MV-4-11 (cell line): Measurements from ENCODE around the gene RAPGEF4.
"Not testable (repeated sequence)": the region's sequence is repeated elsewhere in the genome, so short reads cannot be mapped to it uniquely, and the experiment has no call there.

ENCODE experiments used
- DNase-seq: peaks from one replicate; lab custom pipeline; 2025; lab: John Stamatoyannopoulos, UW

Gene RAPGEF4

DNA sequence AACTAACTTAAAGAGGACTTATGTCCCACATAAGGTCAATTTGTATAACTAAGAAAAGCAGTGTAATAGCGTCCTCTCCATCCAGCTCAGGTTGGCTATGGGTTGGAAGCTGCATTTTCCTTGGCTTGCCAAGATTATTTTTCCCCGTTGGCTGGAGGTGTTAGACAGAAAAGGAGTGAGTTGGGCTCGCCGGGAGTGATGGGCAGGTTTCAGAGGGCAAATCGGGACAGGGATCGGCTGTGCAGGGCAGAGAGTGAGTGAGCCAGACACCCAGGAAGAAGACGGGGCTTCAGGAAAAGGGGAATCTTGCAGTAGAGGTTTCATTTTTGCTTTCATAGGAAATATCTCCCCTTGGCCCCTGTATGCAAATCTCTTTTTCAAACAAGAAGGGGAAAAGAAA, 298.5 kb downstream of the RAPGEF4 start:
- no peak for DNase-seq

- DNase-seq, result no peak
Measured at GRCh38 chr2:173037245-173038120, 301.8 kb downstream of the RAPGEF4 start.

DNA sequence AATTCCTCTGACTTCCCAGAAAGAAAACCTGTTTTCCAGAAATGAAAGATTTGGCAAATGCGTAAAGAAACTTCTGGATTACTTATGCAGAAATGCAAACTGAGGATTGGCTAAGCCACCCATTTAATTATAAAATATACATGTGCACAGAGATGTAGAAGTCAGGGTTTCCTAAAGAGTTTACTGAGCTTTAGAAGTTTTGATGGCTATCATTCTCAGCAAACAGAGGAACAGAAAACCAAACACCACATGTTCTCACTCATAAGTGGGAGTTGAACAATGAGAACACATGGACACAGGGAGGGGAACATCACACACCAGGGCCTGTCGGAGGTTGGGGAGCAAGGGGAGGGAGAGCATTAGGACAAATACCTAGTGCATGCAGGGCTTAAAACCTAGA, 302.6 kb downstream of the RAPGEF4 start:
- not testable (repeated sequence) for DNase-seq

DNA sequence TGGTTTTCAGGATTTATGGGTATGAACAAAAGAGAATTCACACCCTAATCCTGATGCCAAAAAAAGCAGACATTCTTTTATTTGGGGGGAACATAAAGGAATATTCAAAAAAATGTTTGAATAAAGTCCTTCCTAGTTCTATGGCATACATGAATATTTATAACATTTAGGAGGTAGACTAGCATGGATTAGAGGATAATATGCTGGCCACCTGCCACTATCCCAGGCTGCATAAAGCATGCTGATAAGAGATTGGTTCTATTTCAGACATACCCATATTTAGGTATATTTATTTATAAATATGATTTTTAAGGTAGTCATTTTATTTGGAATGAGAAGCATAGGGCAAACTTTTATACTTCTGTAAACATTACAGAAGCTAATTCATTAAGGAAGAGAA, 305.1 kb downstream of the RAPGEF4 start:
- no peak for DNase-seq

GRCh38 chr2:173043476-173043875, 307.8 kb downstream of the RAPGEF4 start:
- DNase-seq, result peak; percentile 98

- no peak for DNase-seq
Measured at GRCh38 chr2:173043897-173044519, 308.4 kb downstream of the RAPGEF4 start.

DNA sequence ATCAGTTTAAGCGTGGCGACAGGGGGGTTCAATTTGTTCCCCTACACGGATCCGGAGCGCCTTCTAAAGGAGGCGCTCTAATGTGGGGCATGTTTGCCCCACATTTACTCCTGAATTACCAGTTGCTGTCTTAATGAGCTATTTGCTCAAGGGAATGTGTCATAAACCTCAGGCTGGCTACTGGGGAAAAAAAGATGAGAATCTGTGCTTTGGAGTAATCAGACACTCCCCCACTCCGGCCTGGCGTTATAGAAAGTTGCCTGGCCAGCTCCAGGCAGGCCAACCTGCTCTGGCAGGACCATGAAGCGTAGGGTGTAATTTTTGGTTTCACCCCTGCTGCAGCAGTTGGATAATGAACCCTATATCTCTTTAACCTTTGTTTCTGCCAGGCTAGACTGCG, 309.0 kb downstream of the RAPGEF4 start:
- no peak for DNase-seq

DNA sequence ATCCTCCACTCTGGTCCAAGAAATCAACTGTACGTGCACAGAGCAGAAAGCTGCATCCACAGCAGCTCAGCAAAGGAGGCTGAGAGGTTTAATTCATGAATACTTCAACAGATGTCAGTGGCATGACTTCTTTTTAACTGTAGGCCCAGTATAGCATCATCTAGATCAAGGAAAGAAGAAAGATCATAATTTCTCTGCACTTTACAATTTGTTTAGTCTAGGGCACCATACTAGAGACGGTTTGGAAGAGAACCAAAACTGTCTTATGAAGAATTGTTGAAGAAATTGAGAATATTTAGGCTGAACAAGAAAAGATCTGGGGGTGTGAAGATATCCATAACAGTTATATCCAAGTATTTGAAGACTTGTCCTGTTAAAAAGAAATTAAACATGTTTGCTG, 309.5 kb downstream of the RAPGEF4 start:
- DNase-seq, result no peak

GRCh38 chr2:173048522-173048896, 312.9 kb downstream of the RAPGEF4 start:
- no peak for DNase-seq

DNA sequence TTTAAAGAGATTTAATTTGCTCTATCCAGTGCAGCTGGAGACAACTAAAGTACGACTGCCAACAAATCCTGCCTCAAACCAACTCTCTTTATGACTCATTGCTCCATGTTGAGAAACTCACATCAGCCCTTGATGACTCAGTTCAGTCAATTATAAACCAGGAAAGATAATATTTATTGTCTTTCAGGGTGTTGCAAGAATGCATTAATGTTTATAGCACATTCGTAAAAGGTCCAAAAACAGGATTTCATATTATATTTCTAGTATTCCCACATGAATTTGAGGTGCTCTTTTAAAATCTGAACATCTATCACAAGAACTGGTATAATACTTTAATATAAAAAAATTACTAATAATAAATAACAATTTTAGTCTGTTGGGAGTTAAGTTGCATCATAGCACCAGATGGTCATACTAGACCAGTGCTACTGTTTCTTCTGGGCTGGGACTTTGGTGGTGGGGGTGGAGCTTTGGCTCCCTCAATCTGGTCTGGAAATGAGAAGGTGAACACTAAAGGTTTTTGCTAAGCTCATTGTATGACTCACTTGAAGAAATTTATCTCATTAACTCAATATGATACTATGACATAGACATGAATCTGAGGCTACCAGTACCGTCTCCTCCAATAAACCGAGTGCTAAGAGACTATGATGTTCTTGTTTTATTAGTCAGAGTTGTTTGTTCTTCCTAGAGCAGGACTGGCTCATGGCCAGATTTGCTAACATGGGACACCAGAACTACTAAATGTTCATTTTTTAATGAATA, 313.4 kb downstream of the RAPGEF4 start:
- peak; percentile 96 for DNase-seq

DNA sequence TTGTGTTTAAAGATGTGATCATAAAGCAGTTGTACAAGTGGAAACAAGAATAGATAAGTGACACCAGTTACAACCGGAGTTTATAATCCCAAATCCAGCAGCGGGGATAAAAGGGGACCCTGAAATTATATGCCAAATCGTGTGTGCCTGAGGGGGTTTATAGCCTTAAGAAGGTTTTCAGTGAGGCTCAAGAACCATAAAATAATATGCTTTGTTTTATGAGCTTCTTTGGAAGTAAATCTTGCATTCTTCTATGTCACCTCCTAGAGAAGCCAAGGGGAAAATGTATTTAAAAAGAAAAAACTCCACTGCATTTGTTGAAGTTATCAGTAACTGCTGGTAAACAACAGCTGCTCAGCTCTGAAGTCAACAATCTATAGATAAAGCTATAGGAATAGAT, 314.2 kb downstream of the RAPGEF4 start:
- no peak for DNase-seq

- DNase-seq, result no peak
Measured at GRCh38 chr2:173050684-173051083, 315.0 kb downstream of the RAPGEF4 start.

GRCh38 chr2:173051463-173052215, 316.0 kb downstream of the RAPGEF4 start:
- DNase-seq, result peak; percentile 51

- no peak for DNase-seq
Measured at GRCh38 chr2:173053043-173053699, 317.5 kb downstream of the RAPGEF4 start.

DNA sequence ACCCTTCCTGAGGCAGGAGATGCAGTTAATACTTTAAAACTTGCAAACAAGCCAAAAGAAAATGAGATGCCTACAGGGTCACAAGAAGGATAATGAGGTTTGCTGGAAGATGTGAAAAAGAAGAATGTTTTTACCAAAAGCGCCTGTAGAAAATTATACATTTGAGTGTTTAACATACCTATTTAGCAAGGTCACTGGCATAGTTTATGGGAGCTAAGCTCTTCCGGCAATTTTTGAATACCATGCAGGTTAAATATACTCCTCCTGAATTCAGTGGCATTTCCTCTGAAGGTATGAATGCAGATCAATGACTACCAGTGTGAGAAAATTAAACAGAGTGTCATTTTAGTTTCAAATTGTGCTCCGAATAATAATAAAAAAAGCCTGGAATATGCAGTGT, 318.8 kb downstream of the RAPGEF4 start:
- no peak for DNase-seq

- no peak for DNase-seq
Measured at GRCh38 chr2:173056705-173057364, 321.2 kb downstream of the RAPGEF4 start.

DNA sequence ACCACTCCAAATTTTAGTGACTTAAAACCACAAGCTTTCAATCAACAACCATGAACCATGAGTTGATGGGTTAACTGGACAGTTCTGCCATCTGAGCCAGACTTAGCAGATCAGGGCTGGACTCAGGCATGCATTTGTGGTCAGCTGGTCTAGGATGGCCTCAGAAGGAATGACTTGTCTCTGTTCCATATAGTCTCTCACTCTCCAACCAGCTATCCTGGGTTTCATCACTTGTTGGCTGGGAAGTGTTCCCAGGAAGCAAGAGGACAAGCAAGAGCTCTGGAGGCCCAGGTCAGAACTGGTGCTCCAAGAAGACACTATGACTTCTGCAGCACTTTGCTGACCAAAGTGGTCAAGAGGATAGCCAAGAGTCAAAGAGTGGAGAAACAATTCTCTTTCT, 322.5 kb downstream of the RAPGEF4 start:
- DNase-seq, result no peak

DNA sequence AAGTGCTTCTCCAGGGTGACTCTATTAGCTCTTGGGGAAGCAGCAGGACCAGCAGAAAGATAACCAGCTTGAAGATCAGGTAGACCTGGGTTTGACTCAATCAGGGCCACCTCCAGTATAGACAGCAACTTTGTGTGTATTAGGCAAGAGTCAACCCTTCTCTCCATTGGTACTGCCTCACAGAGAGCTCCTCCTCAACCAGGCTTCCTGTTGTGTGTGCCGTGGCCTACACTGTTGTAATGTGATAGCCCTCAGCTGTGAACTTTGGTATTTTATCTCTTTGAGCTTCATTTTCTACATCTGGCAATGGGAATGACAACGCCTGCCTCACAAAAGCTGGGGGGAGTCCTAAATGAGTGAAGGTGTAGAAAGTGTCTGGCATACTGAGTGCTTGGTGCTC, 323.0 kb downstream of the RAPGEF4 start:
- peak; percentile 63 for DNase-seq

DNA sequence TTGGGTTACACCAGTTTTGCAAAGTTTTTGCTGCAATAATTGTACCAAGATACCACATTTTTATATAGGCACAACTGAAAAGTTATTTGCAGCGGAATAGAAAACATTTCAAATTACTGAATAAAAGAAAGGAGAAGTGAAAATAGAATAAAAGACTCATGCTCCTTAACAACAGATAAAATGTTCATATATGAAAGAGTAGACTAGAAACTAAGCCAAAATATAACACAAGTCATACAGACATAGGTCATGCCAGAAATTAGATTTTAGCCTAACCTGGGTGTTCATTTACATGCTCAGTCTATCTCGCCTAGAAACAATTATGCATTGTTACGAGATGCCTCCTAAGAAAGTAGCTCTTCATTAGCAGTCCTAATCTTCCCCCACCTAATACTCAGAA, 323.6 kb downstream of the RAPGEF4 start:
- DNase-seq, result peak; percentile 55

DNA sequence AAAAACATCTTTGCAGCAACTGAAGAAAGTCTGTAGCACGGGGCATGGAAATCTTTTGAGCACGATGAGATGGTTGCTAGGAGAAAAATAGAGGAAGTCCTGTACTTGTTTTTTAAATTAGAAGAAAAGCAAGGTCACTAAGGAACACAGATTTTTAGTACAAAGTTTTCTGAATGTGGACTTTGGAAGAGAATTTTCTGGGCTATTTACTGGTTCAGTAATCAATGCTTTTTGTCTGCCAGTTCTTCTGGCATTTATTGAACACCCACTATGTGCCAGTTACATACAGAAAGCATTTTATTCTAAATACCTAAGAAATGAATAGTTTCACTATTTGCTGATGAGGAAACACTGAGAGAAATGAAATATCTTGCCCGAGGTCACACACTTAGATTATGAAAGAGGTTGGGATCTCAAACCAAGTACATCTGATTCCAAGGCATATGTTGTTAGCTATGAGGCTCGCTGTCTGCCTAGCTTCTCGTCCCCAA, 324.4 kb downstream of the RAPGEF4 start:
- DNase-seq, result peak; percentile 59

DNA sequence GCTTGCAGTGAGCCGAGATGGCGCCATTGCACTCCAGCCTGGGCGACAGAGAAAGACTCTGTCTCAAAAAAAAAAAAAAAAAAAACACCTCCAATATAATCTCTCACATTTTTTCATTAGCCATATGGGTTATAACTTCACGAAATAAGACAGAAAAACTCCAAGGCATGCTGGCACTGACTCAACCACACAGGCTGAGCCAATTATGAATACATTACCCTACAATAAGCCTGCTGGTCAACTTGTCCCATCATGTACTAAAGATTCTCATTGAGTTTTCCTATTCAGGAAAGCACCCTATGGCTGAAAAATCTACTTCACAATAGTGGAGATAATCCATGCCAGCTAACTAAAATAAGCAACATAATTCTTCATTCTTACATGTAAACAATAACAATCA, 327.2 kb downstream of the RAPGEF4 start:
- DNase-seq, result no peak
